ENCODE measurements around the gene HAUS8. TPM values are rescaled to one million over a fixed set of nuclear protein-coding genes. Genes with fewer than 3 reads are reported as not detected.

HAUS8 gene
- total RNA-seq, 2 donors from 2014 or later: 1.6 to 2.3 TPM

- Histone ChIP-seq H3K9me3 (no peaks in the 10 kb centered on the region), H3K4me3 (no peak overlapping the region), H3K27me3 (no peaks in the 10 kb centered on the region), H3K27ac (no peak overlapping the region), H3K4me1 (peaks cover 3% of the 10 kb centered on the region), H3K36me3 (replicated peaks in 1 of 2; ENCODE audit: insufficient read depth in 1 of 2, low read depth in 2 of 2) (no peaks in the 10 kb centered on the region)
- intact Hi-C loops (cut with DNase I): loop anchor here (5.0 kb wide), 1 partner anchor 213 kb away; the partner anchor contains the start of gene ANKLE1
- 78 to 84% methylated on average over 9 of the region's 9 CpGs for WGBS, 2 donors
- ATAC-seq (no peak), DNase-seq (no peak)
- TF ChIP-seq POLR2A (IDR thresholded peaks at IDR 0.05) (no peak), CTCF (IDR thresholded peaks at IDR 0.05) (no peak)
These were observed 6.1 kb downstream of the HAUS8 start for GRCh38 chr19:17069193-17069592.

GRCh38 chr19:17063428-17063827 is 11.8 kb downstream of the HAUS8 start:
- 88 to 94% methylated on average over 2 of the region's 2 CpGs for WGBS, 2 donors
- Histone ChIP-seq H3K36me3 (replicated peaks in 1 of 2; ENCODE audit: insufficient read depth in 1 of 2, low read depth in 2 of 2) (peaks cover 0 to 2% of the 10 kb centered on the region in 2 donors), H3K4me1 (no peaks in the 10 kb centered on the region), H3K4me3 (no peak overlapping the region), H3K27ac (no peak overlapping the region), H3K27me3 (no peaks in the 10 kb centered on the region), H3K9me3 (no peaks in the 10 kb centered on the region)
- intact Hi-C loops (cut with DNase I): no loop called here
- ATAC-seq (no peak), DNase-seq (no peak)
- TF ChIP-seq CTCF (IDR thresholded peaks at IDR 0.05): no peak
- no peak for TF ChIP-seq POLR2A (IDR thresholded peaks at IDR 0.05)

- no peak overlapping the region for H3K27ac ChIP-seq
- DNase-seq (no peak), ATAC-seq (no peak)
- no peaks in the 10 kb centered on the region for H3K27me3 ChIP-seq
- peaks cover 0 to 6% of the 10 kb centered on the region in 2 donors for H3K36me3 ChIP-seq (replicated peaks in 1 of 2; ENCODE audit: insufficient read depth in 1 of 2, low read depth in 2 of 2)
- intact Hi-C loops (cut with DNase I): no loop called here
- no peak overlapping the region for H3K4me3 ChIP-seq
- 89 to 93% methylated on average over 6 to 7 of the region's 7 CpGs for WGBS, 2 donors
- TF ChIP-seq POLR2A (IDR thresholded peaks at IDR 0.05): no peak
- TF ChIP-seq CTCF (IDR thresholded peaks at IDR 0.05): no peak
- no peaks in the 10 kb centered on the region for H3K4me1 ChIP-seq
- H3K9me3 ChIP-seq: no peaks in the 10 kb centered on the region
These were observed 13.6 kb downstream of the HAUS8 start for GRCh38 chr19:17061691-17062090.

- no peaks in the 10 kb centered on the region for H3K9me3 ChIP-seq
- no peaks in the 10 kb centered on the region for H3K4me1 ChIP-seq
- no peak for TF ChIP-seq CTCF (IDR thresholded peaks at IDR 0.05)
- no peak for TF ChIP-seq POLR2A (IDR thresholded peaks at IDR 0.05)
- WGBS, 2 donors: 94 to 100% methylated on average over 3 of the region's 3 CpGs
- H3K4me3 ChIP-seq: no peak overlapping the region
- ATAC-seq (no peak), DNase-seq (no peak)
- no peaks in the 10 kb centered on the region for H3K27me3 ChIP-seq
- no peak overlapping the region for H3K27ac ChIP-seq
- H3K36me3 ChIP-seq (replicated peaks in 1 of 2; ENCODE audit: insufficient read depth in 1 of 2, low read depth in 2 of 2): peaks cover 0 to 6% of the 10 kb centered on the region in 2 donors
- intact Hi-C loops (cut with DNase I): no loop called here
These were observed 14.0 kb downstream of the HAUS8 start for GRCh38 chr19:17061205-17061604.

- no peak overlapping the region for H3K27ac ChIP-seq
- DNase-seq (no peak), ATAC-seq (no peak)
- no peaks in the 10 kb centered on the region for H3K4me1 ChIP-seq
- peaks cover 0 to 6% of the 10 kb centered on the region in 2 donors for H3K36me3 ChIP-seq (replicated peaks in 1 of 2; ENCODE audit: insufficient read depth in 1 of 2, low read depth in 2 of 2)
- no peaks in the 10 kb centered on the region for H3K27me3 ChIP-seq
- H3K4me3 ChIP-seq: no peak overlapping the region
- 81 to 87% methylated on average over 3 of the region's 3 CpGs for WGBS, 2 donors
- no peaks in the 10 kb centered on the region for H3K9me3 ChIP-seq
- intact Hi-C loops (cut with DNase I): no loop called here
- no peak for TF ChIP-seq POLR2A (IDR thresholded peaks at IDR 0.05)
- TF ChIP-seq CTCF (IDR thresholded peaks at IDR 0.05): no peak
These were observed 14.4 kb downstream of the HAUS8 start for GRCh38 chr19:17060802-17061201.

All from body of pancreas (tissue), 4 donors.